Liver (tissue), 9 donors: ENCODE measurements around the gene ZNF274. TPM values are rescaled to one million over a fixed set of nuclear protein-coding genes. Genes with fewer than 3 reads are reported as not detected.
A peak's percentile ranks its signal among the peaks of the same experiment; 100 is the strongest.

Experiments used
- DNase-seq: peaks from one replicate; pipeline ENCODE4 v3.0.0-alpha.2; 2017; ENCODE audit warnings: low spot score
- H3K27ac ChIP-seq, 2 donors: one replicate each; pipeline ENCODE4 v1.7.0; 2013; ENCODE audit warnings: inconsistent platforms in 2 of 2, low read length in 2 of 2, control low read depth in 1 of 2, low read depth in 1 of 2, mild to moderate bottlenecking in 1 of 2
- H3K27me3 ChIP-seq, 4 donors: one replicate each; pipeline versions ENCODE4 v1.6.1 to v1.7.0; 2013; ENCODE audit warnings: low read length in 3 of 4, inconsistent platforms in 1 of 4, mild to moderate bottlenecking in 1 of 4, moderate library complexity in 1 of 4; ENCODE audit not compliant: control insufficient read depth in 4 of 4, insufficient read depth in 4 of 4
- H3K36me3 ChIP-seq, 4 donors: one replicate each; pipeline versions ENCODE4 v1.6.1 to v1.7.0; 2013; ENCODE audit warnings: low read length in 3 of 4, mild to moderate bottlenecking in 3 of 4, low read depth in 1 of 4, moderate library complexity in 1 of 4; ENCODE audit not compliant: control insufficient read depth in 4 of 4, insufficient read depth in 3 of 4
- H3K4me1 ChIP-seq, 4 donors: one replicate each; pipeline versions ENCODE4 v1.6.1 to v1.7.0; 2013; ENCODE audit warnings: low read length in 3 of 4, mild to moderate bottlenecking in 3 of 4, moderate library complexity in 1 of 4; ENCODE audit not compliant: control insufficient read depth in 4 of 4, insufficient read depth in 4 of 4
- H3K4me3 ChIP-seq, 3 donors: one replicate each; pipeline versions ENCODE4 v1.6.1 to v1.7.0; 2013; ENCODE audit warnings: low read length in 3 of 3, control low read depth in 1 of 3, low read depth in 1 of 3, mild to moderate bottlenecking in 1 of 3
- H3K9ac ChIP-seq, 2 donors: one replicate each; pipeline ENCODE4 v1.7.0; 2013; ENCODE audit warnings: low read length in 2 of 2, mild to moderate bottlenecking in 2 of 2, moderate library complexity in 2 of 2, control low read depth in 1 of 2, low read depth in 1 of 2
- H3K9me3 ChIP-seq, 4 donors: one replicate each; pipeline versions ENCODE4 v1.6.1 to v1.7.0; 2013; ENCODE audit warnings: low read length in 3 of 4; ENCODE audit not compliant: control insufficient read depth in 4 of 4
- ATF3 ChIP-seq: IDR thresholded peaks from 2 replicates; pipeline ENCODE4 v1.6.1; 2016; ENCODE audit warnings: antibody characterized with exemption
- CTCF ChIP-seq: fragments of 150-350 bp; IDR thresholded peaks from 2 replicates; pipeline ENCODE4 v1.5.1; 2017; ENCODE audit warnings: improper control_type of control experiment, low read depth, low read length; ENCODE audit not compliant: missing input control
- EGR1 ChIP-seq, 2 donors: IDR thresholded peaks; 2 replicates each; pipeline ENCODE4 v1.6.1; 2016 to 2018; ENCODE audit warnings: antibody characterized with exemption in 2 of 2, low read depth in 2 of 2
- FOXA1 ChIP-seq: IDR thresholded peaks from 2 replicates; pipeline ENCODE4 v1.6.1; 2016; ENCODE audit warnings: antibody characterized with exemption
- FOXA2 ChIP-seq: IDR thresholded peaks from 2 replicates; pipeline ENCODE4 v1.6.1; 2016; ENCODE audit warnings: antibody characterized with exemption
- GABPA ChIP-seq, 2 donors: IDR thresholded peaks in 1 of 2; conservative IDR thresholded peaks in 1 of 2; 2 replicates each; pipeline ENCODE4 v1.6.1; 2016; ENCODE audit warnings: antibody characterized with exemption in 2 of 2, mild to moderate bottlenecking in 1 of 2, moderate library complexity in 1 of 2
- HNF4A ChIP-seq, 2 donors: conservative IDR thresholded peaks; 2 replicates each; pipeline ENCODE4 v1.6.1; 2016; ENCODE audit warnings: antibody characterized with exemption in 2 of 2, mild to moderate bottlenecking in 2 of 2
- HNF4G ChIP-seq: IDR thresholded peaks from 2 replicates; pipeline ENCODE4 v1.6.1; 2016; ENCODE audit warnings: antibody characterized with exemption
- JUND ChIP-seq, 2 donors: IDR thresholded peaks; 2 replicates each; pipeline ENCODE4 v1.6.1; 2016; ENCODE audit warnings: antibody characterized with exemption in 2 of 2
- MAX ChIP-seq: IDR thresholded peaks from 2 replicates; pipeline ENCODE4 v1.6.1; 2016; ENCODE audit warnings: antibody characterized with exemption
- NR2F2 ChIP-seq: IDR thresholded peaks from 2 replicates; pipeline ENCODE4 v1.6.1; 2016; ENCODE audit warnings: antibody characterized with exemption
- RAD21 ChIP-seq, 2 donors: IDR thresholded peaks; 2 replicates each; pipeline ENCODE4 v1.6.1; 2016; ENCODE audit warnings: antibody characterized with exemption in 2 of 2, mild to moderate bottlenecking in 2 of 2
- REST ChIP-seq: IDR thresholded peaks from 2 replicates; pipeline ENCODE4 v1.6.1; 2016; ENCODE audit warnings: antibody characterized with exemption, mild to moderate bottlenecking
- RXRA ChIP-seq, 2 donors: IDR thresholded peaks; 2 replicates each; pipeline ENCODE4 v1.6.1; 2017 to 2018; ENCODE audit warnings: antibody characterized with exemption in 2 of 2, mild to moderate bottlenecking in 1 of 2
- SP1 ChIP-seq: IDR thresholded peaks from 2 replicates; pipeline ENCODE4 v1.6.1; 2018; ENCODE audit warnings: antibody characterized with exemption, mild to moderate bottlenecking
- TAF1 ChIP-seq: conservative IDR thresholded peaks from 2 replicates; pipeline ENCODE4 v1.6.1; 2016; ENCODE audit warnings: antibody characterized with exemption, mild to moderate bottlenecking
- YY1 ChIP-seq: IDR thresholded peaks from 2 replicates; pipeline ENCODE4 v1.6.1; 2016; ENCODE audit warnings: antibody characterized with exemption, mild to moderate bottlenecking
- ZBTB33 ChIP-seq: IDR thresholded peaks from 2 replicates; pipeline ENCODE4 v1.6.1; 2016; ENCODE audit warnings: antibody characterized with exemption
- WGBS: extraction: QIAGEN DNeasy Blood & Tissue Kit; methylation state at CpG from one replicate; pipeline ENCODE4 v1.1.7; 2013; 5-methylcytosine and 5-hydroxymethylcytosine counted together
- polyA plus RNA-seq, 2 donors: library from polyadenylated mRNA; stranded (reverse) in 1 of 2; unstranded in 1 of 2; fragments of 200-250 nt in 1 of 2; fragments of >200 nt in 1 of 2; fragmentation: Nextera tagmentation in 1 of 2; extraction: Ambion mirVana in 1 of 2; gene quantifications; one replicate each; pipeline versions ENCODE4 v1.2.1 to v1.2.3, GENCODE V29; 2013 to 2015
- total RNA-seq, 2 donors: library from RNA; depleted of rRNA; stranded (reverse); fragments of >200 nt; gene quantifications; one replicate each; pipeline ENCODE4 v1.2.3, GENCODE V29; 2014
- donor health status: healthy.
- donor health status: healthy.
- donor health status: healthy.
- donor health status: healthy.
- donor health status: healthy.

The ZNF274 gene
- total RNA-seq (10 to 100 TPM; 12.8 to 18.2 TPM), polyA plus RNA-seq (10 to 100 TPM in 1 of 2 donors, 1 to 10 TPM in 1; 5.7 to 10.9 TPM)

GRCh38 chr19:58182989-58183816 is at the start of gene ZNF274:
TSS of gene ZNF274 (plus strand) at chr19:58183061. CDS start at chr19:58183966, 905 bp downstream.
- WGBS: under 1% methylated on average over 80 of the region's 80 CpGs
- TF ChIP-seq FOXA2 (no peak), HNF4G (no peak), ZBTB33 (no peak), NR2F2 (peak; percentile 8), SP1 (no peak), GABPA (IDR thresholded peaks at IDR 0.05 in 1 of 2, conservative IDR thresholded peaks at IDR 0.05 in 1 of 2) (peak; percentile 69 to 90), RXRA (IDR thresholded peaks at IDR 0.05) (no peak), FOXA1 (no peak), TAF1 (no peak), MAX (no peak), JUND (IDR thresholded peaks at IDR 0.05) (peak; percentile 52 to 68), YY1 (peak; percentile 99), RAD21 (IDR thresholded peaks at IDR 0.05) (peak in 1 of 2 donors; percentile 12), EGR1 (IDR thresholded peaks at IDR 0.05; ENCODE audit: low read depth in 2 of 2) (peak in 1 of 2 donors; percentile 33), HNF4A (conservative IDR thresholded peaks at IDR 0.05) (no peak), ATF3 (no peak), REST (peak; percentile 64), CTCF (no peak)
- peak within 1 kb of the TSS; percentile 99 to 100 for H3K27ac ChIP-seq
- peak within 1 kb of the TSS; percentile 47 to 93 for H3K9ac ChIP-seq
- peaks cover 13 to 42% (median 32%) of the 10 kb centered on the region in 4 donors for H3K36me3 ChIP-seq
- DNase-seq: peak; percentile 94
- H3K9me3 ChIP-seq: peaks cover 41 to 62% (median 45%) of the 10 kb centered on the region in 4 donors
- peaks cover 0 to 13% (median 4%) of the 10 kb centered on the region in 4 donors for H3K4me1 ChIP-seq
- H3K27me3 ChIP-seq: no peaks in the 10 kb centered on the region
- H3K4me3 ChIP-seq: peak within 1 kb of the TSS; percentile 72 to 95 (median 94)
